GM19035 (cell line): Measurements from ENCODE around the gene TAF11L12.
"Not testable (repeated sequence)": the region's sequence is repeated elsewhere in the genome, so short reads cannot be mapped to it uniquely, and the experiment has no call there.

Experiments used
- ATAC-seq: cut with Tn5 transposase; IDR thresholded peaks from one replicate; pipeline ENCODE4 v1.9.1; 2021; ENCODE audit not compliant: unreplicated experiment

TAF11L12 gene

DNA sequence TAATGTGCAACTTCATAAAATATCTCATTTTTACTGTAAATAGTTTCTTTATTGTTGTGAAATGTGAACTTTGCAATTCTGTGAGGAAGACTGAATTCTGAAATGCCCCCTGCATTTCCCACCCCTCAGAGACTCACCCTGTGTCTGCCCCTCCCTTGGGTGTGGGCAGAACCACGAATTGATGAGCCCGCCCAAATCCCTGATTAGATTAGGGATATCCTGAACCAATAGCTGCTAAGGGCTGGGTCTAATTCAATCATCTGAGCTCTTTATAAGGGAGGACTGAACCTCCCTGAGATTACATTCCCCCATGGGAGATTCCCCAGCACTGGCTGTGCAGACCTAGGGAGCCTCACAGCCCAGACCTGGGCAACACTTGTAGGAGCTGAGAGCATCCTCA is at the start of gene TAF11L12:
Gene TAF11L12, plus strand, starts transcription at position 301 of the 400 bp plus-strand sequence.
- not testable (repeated sequence) for ATAC-seq

DNA sequence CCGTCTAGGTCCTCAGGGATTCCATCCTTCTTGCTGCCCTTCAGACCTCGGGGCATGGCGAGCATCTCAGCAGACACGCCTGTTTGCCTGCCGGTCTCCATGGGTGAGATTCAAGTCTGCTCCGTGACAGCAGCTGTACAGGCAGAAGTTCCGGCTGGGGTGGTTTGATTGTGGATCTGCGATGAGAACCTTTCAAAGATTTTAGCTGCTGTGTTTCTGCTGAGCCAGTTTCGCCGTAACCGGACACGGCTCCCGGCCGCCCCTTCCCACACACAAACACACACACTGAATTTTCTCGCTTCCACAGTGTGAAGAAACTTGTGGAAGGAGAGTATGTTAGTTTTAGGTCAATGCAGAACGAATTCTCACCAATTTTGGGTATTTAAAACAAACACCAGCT is 24.5 kb upstream of the TAF11L12 start, which contains the start of gene TAF11L7:
Gene TAF11L7, minus strand, starts transcription at position 101 of the 400 bp plus-strand sequence.
- ATAC-seq: not testable (repeated sequence)

DNA sequence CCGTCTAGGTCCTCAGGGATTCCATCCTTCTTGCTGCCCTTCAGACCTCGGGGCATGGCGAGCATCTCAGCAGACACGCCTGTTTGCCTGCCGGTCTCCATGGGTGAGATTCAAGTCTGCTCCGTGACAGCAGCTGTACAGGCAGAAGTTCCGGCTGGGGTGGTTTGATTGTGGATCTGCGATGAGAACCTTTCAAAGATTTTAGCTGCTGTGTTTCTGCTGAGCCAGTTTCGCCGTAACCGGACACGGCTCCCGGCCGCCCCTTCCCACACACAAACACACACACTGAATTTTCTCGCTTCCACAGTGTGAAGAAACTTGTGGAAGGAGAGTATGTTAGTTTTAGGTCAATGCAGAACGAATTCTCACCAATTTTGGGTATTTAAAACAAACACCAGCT is 19.3 kb upstream of the TAF11L12 start, which contains the start of gene TAF11L8:
Gene TAF11L8, minus strand, starts transcription at position 101 of the 400 bp plus-strand sequence.
- not testable (repeated sequence) for ATAC-seq

DNA sequence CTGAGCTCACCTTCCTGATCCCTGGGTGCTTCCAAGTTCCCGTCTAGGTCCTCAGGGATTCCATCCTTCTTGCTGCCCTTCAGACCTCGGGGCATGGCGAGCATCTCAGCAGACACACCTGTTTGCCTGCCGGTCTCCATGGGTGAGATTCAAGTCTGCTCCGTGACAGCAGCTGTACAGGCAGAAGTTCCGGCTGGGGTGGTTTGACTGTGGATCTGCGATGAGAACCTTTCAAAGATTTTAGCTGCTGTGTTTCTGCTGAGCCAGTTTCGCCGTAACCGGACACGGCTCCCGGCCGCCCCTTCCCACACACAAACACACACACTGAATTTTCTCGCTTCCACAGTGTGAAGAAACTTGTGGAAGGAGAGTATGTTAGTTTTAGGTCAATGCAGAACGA is 15.9 kb upstream of the TAF11L12 start, which contains the start of gene TAF11L9:
Gene TAF11L9, minus strand, starts transcription at position 140 of the 400 bp plus-strand sequence.
- not testable (repeated sequence) for ATAC-seq

DNA sequence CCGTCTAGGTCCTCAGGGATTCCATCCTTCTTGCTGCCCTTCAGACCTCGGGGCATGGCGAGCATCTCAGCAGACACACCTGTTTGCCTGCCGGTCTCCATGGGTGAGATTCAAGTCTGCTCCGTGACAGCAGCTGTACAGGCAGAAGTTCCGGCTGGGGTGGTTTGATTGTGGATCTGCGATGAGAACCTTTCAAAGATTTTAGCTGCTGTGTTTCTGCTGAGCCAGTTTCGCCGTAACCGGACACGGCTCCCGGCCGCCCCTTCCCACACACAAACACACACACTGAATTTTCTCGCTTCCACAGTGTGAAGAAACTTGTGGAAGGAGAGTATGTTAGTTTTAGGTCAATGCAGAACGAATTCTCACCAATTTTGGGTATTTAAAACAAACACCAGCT is 12.5 kb upstream of the TAF11L12 start, which contains the start of gene TAF11L10:
Gene TAF11L10, minus strand, starts transcription at position 101 of the 400 bp plus-strand sequence.
- ATAC-seq: not testable (repeated sequence)

DNA sequence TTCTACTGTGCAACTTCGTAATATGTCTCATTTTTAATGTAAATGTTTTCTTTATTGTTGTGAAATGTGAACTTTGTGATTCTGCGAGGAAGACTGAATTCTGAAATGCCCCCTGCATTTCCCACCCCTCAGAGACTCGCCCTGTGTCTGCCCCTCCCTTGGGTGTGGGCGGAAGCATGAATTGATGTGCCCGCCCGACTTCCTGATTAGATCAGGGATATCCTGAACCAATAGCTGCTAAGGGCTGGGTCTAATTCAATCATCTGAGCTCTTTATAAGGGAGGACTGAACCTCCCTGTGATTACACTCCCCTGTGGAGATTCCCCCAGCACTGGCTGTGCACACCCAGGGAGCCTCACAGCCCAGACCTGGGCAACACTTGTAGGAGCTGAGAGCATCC is 6.3 kb upstream of the TAF11L12 start, which contains the start of gene TAF11L11:
Gene TAF11L11, plus strand, starts transcription at position 304 of the 400 bp plus-strand sequence.
- not testable (repeated sequence) for ATAC-seq

DNA sequence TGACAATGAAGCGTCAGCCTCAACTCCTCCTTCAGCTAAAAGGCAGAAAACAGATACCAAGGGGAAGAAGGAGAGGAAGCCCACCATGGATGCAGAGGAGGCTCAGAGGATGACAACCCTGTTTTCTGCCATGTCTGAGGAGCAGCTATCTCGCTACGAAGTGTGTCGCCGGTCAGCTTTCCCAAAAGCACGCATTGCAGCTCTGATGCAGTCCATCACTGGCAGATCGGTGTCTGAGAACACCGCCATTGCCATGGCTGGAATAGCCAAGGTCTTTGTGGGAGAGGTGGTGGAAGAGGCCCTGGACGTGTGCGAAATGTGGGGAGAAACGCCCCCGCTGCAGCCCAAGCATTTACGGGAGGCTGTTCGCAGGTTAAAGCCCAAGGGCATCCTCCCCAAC is 5.2 kb upstream of the TAF11L12 start:
- ATAC-seq: no peak

DNA sequence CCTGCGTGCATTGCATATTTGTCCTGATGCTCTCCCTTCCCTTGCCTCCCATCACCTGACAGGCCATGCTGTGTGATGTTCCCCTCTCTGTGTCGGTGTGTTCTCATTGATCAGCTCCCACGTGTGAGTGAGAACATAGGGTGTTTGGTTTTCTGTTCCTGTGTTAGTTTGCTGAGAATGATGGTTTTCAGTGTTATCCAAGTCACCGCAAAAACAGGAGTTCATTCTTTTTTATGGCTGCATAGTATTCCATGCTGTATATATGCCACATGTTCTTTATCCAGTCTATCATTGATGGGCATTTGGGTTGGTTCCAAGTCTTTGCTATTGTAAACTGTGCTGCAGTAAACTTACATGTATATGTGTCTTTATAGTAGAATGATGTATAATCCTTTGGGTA is 2.7 kb upstream of the TAF11L12 start:
- ATAC-seq: not testable (repeated sequence)

DNA sequence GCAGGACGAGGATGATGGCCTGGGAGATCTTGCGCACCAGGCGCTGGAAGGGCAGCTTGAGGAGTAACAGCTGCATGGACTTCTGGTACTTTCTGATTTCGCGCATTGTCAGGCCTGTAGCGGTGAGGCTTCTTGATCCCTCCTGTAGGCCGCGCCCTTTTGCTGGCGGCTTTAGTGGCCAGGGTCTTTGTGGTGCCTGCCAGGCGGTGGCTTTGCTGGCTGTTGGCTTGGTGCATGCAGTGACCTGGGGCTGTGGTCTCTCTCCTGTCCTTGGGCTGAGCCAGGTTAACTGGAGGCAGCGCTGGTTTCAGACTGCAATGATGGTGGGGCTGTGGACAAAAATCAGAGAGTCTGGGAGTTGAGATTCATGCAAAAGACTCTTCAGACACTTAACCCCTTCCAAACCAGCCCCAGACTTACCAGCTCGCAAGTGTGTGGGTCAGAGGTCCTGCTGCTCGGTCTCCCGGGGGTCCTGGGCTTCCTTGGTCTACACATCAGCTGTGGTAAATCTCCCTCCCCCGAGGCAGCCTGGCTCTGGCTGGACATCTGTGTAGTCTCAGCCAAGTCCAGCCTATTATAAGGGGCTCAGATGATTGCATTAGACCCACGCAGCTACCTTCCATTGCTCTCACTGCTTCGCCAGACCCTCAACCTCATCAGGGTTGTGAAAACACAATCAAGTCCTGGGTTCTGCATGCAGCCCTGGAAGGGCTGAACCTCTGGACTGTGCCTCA is 4.8 kb downstream of the TAF11L12 start:
- no peak for ATAC-seq

DNA sequence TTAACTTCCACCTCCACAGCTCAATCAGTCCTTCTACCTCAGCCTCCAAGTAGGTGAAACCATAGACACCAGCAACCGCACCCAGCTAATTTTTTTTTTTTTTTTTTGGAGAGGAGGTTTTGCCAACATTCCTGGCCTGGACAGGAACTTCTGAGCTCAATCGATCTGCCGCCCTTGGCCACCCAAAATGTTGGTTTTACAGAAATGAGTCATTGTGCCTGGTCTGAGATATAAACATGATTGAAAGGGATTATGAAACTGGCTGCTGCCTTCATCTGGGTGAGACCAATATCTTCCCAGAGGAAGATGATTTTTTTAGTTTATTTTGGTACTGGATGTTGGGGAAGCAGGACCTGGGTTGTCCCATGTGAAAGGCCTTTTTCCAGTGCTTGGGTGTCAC is 9.2 kb downstream of the TAF11L12 start:
- ATAC-seq: no peak

DNA sequence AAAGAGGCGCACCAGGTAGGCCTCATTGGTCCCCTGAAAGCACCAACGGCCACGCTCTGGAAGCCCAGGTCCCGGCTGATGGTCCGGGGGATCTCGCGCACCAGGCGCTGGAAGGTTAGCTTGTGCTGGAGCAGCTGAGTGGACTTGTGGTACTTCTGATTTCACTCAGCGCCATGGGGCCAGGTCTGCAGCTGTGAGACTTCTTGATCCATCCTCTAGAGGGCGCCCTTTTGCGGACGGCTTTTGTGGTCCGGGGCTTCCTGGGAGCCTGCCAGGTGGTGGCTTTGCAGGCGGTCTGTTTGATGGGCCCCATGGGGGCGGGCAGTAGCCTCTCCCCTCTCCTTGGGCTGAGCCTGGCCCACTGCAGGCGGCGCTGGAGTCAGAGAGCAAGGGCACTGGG is 10.4 kb downstream of the TAF11L12 start:
- ATAC-seq: no peak

DNA sequence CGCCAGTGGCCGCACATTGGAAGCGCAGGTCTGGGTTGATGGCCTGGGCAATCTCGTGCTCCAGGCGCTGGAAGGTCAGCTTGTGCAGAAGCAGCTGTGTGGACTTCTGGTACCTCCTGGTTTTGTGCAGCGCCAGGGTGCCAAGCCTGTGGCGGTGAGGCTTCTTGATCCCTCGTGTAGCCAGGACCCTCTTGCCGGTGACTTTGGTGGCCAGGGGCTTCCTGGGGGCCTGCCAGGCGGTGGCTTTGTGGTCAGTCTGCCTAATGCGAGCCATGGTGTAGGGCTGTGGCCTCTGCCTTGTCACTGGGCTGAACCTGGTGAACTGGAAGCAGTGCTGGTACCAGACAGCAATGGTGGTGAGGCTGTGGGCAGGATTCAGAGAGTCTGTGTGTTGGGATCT is 15.5 kb downstream of the TAF11L12 start:
- ATAC-seq: no peak

DNA sequence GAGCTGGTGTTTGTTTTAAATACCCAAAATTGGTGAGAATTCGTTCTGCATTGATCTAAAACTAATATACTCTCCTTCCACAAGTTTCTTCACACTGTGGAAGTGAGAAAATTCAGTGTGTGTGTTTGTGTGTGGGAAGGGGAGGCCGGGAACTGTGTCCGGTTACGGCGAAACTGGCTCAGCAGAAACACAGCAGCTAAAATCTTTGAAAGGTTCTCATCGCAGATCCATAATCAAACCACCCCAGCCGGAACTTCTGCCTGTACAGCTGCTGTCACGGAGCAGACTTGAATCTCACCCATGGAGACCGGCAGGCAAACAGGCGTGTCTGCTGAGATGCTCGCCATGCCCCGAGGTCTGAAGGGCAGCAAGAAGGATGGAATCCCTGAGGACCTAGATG is 21.6 kb downstream of the TAF11L12 start, which contains the start of gene TAF11L13:
Gene TAF11L13, plus strand, starts transcription at position 301 of the 400 bp plus-strand sequence.
- ATAC-seq: not testable (repeated sequence)

DNA sequence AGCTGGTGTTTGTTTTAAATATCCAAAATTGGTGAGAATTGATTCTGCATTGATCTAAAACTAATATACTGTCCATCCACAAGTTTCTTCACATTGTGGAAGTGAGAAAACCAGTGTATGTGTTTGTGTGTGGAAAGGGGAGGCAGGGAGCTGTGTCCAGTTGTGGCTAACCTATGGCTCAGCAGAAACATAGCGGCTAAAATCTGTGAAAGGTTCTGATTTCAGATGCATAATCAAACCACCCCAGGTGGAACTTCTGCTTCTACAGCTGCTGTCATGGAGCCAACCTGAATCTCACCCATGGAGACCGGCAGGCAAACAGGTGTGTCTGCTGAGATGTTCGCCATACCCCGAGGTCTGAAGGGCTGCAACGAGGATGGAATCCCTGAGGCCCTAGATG is 24.0 kb downstream of the TAF11L12 start, which contains the start of gene TAF11L14:
Gene TAF11L14, plus strand, starts transcription at position 301 of the 400 bp plus-strand sequence.
- no peak for ATAC-seq

DNA sequence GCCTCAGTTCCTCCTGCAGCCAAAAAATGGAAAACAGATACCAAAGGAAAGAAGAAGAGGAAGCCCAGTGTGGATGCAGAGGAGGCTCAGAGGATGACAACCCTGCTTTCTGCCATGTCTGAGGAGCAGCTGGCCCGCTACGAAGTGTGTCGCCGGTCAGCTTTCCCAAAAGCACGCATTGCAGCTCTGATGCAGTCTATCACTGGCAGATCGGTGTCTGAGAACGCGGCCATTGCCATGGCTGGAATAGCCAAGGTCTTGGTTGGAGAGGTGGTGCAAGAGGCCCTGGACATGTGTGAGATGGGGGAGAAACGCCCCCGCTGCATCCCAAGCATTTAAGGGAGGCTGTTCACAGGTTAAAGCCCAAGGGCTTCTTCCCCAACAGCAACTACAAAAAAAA is 39.0 kb downstream of the TAF11L12 start:
- not testable (repeated sequence) for ATAC-seq

DNA sequence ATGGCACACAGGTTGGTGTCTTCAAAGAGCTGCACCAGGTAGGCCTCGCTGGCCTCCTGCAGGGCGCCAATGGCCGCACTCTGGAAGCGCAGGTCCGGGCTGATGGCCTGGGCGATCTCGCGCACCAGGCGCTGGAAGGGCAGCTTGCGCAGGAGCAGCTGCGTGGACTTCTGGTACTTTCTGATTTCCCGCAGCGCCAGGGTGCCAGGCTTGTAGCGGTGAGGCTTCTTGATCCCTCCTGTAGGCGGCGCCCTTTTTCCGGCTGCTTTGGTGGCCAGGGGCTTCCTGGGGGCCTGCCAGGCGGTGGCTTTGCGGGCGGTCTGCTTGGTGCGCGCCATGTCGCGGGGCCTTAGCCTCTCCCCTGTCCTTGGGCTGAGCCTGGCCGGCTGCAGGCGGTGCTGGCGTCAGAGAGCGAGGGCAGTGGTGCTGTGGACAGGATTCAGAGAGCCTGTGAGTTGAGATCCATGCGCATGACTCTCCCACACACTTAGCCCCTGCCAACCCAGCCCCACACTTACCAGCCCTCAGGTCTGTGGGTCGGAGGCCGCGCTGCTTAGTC is 45.1 kb downstream of the TAF11L12 start:
- not testable (repeated sequence) for ATAC-seq

DNA sequence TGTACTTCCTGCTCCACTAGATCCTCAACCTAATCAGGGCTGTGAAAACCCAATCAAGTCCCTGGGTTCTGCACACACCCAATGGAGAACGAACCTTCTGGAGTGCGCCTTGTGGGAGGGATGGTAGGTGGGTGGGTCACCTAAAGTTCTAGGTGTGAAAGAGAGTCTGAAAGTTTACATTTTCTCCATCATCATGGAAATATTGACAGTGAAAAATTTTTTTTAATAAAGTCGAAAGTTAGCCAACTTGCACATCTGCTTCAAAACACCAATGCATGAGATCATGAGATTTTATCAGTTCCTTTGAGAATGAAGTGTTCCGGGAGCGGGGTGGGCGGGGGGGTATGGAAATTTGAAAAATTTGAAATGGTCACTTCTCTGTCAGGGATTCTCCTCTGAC is 45.7 kb downstream of the TAF11L12 start:
- no peak for ATAC-seq
